GM18519 (cell line): ENCODE measurements around the gene BUD23.
A peak's percentile ranks its signal among the peaks of the same experiment; 100 is the strongest.
"Not testable (repeated sequence)": the region's sequence is repeated elsewhere in the genome, so short reads cannot be mapped to it uniquely, and the experiment has no call there.

Experiments used
- ATAC-seq: cut with Tn5 transposase; IDR thresholded peaks from one replicate; pipeline ENCODE4 v1.9.1; 2021; ENCODE audit warnings: mild to moderate bottlenecking, moderate library complexity; ENCODE audit not compliant: unreplicated experiment, low FRiP score

Gene BUD23

DNA sequence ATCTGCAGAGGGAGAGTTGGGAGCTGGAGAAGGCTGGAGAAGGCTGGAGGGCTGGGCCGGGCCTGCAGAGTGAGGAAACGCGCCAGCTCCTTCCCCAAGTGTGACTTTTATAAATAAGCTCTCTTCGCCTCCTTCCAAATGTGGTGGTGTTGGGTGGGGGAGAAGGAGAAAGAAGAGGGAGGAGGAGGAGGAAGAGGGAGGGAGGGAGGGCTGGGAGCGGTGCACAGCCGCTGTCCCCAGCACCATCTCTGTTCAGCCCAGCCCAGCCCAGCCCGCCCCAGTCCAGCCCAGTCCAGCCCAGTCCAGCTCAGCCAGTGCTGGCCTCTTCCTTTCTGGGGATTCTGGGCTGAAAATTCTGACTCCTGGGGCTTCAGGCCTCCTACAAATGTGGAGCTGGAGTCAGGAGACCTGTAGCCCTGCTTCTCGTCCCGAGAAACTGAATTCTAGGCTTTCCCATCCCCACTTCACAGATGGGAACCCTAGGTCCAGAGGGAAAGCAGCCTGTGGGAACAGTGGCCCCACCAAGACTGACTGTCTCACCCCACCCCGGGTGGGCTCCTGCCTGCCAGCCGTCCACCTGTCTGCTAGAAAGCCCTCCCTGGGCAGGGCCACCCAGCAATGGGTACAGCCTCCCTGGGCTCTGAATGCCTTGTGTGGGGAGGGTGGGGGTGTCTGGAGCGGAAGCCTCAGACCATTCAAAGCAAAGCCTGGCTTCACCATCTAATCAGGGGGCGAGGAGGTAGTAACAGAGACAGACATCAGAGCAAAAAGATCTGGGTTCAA, 33.8 kb downstream of the BUD23 start:
- no peak for ATAC-seq

DNA sequence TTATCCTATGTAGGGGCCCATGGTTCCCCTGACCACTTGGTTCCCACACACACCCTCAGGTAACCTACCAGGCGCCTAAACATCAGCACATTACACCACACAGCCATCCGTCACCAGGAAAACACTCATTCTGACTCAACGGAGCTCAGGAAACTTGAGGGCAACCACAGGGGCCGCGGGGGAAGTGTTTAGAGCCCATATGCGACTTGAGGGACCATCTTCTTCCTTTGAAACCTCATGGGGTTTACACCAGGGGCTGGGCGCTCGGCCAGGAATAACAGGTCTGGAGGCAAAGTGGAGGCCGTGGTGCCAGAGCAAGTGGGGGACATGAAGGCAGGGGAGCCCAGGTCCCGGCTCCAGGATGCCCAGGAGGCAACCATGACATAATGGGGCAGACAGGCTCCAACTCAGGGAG, 34.6 kb downstream of the BUD23 start:
- no peak for ATAC-seq

- no peak for ATAC-seq
Observed at GRCh38 chr7:73718438-73718881, 35.1 kb downstream of the BUD23 start.

- peak; percentile 66 for ATAC-seq
Observed at GRCh38 chr7:73718905-73719805, 35.8 kb downstream of the BUD23 start, which contains the start of gene STX1A. Gene STX1A (minus strand): TSS chr7:73719669. CDS start chr7:73719631, 38 bp downstream.

DNA sequence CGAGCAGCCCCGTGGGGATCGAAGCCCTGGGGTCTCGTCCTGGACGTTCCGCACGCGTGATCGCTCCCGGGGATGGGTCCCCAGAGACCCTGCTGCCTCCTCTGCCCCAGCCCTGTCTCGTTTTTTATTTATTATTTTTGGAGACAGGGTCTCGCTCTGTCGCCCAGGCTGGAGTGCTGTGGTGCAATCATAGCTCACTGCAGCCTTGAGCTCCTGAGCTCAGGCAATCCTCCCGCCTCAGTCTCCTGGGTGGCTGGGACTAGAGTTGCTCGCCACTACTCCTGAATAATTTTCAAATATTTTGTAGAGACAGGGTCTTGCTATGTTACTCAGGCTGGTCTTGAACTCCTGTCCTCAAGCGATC, 36.4 kb downstream of the BUD23 start:
- no peak for ATAC-seq

DNA sequence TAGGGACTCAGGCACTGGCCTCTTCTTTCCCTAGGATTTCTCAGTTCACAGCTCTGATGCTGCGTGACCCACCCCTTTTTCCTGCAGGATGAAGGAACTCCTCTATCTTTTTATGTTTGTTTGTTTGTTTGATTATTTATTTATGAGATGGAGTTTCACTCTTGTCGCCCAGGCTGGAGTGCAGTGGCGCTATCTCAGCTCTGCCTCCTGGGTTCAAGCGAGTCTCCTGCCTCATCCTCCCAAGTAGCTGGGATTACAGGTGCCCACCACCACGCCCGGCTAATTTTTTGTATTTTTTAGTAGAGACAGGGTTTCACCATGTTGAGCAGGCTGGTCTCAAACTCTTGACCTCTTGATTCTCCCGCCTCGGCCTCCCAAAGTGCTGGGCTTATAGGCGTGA, 37.0 kb downstream of the BUD23 start:
- not testable (repeated sequence) for ATAC-seq

GRCh38 chr7:73721377-73721817, 38.0 kb downstream of the BUD23 start:
- ATAC-seq = no peak

- ATAC-seq = not testable (repeated sequence)
Observed at GRCh38 chr7:73722182-73722581, 38.8 kb downstream of the BUD23 start.

- ATAC-seq = no peak
Observed at GRCh38 chr7:73722785-73723184, 39.4 kb downstream of the BUD23 start.

- ATAC-seq = no peak
Observed at GRCh38 chr7:73723813-73724212, 40.4 kb downstream of the BUD23 start.

DNA sequence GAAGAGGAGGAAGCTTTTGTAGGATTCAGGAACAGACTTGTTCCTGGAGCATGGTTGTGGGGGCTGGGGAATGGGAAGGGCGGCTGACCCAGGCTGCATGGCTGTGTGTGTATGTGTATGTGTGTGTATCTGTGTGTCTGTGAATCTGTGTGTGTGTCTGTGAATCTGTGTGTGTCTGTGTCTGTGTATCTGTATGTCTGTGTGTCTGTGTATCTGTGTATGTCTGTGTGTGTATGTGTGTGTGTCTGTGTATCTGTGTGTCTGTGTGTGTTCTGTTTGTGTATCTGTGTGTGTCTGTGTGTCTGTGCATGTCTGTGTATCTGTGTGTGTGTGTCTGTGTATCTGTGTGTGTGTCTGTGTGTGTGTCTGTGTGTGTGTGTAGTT, 42.7 kb downstream of the BUD23 start:
- ATAC-seq = no peak

DNA sequence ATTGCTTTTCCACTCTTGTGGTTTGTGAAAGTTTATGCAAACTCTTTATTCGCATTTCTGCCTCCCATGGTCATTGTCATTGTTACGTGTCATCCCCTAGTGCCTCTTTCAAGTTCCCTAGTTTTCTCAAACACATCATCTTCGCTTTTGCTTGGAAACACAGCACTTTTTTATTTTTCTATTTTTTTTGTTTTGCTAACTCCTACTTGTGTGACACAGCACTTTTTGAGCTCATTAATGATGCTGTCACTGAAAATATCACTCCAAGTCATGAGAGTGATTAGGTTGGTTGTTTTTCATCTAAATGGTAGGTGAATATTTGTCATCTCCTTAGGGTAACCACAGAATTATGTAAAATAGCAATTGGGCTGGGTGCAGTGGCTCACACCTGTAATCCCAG, 44.6 kb downstream of the BUD23 start:
- ATAC-seq = no peak

DNA sequence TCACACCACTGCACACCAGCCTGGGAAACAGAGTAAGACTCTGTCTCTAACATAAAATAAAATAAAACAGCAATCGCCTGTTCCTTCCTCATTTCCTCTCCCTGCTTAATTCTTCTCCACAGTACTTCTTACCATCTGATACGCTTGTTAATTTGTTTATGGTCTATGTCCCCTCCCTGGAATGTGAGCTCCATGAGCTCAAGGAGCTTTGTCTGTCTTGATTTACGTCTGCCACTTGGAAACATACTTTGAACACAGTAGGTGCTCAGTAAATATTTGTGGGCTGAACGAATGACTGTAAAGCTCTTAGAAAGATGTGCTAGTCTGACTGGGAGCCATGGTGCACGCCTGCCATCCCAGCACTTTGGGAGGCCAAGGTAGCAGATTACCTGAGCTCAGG, 45.2 kb downstream of the BUD23 start:
- ATAC-seq = no peak

- no peak for ATAC-seq
Observed at GRCh38 chr7:73730485-73730884, 47.1 kb downstream of the BUD23 start.

- no peak for ATAC-seq
Observed at GRCh38 chr7:73732397-73732796, 49.0 kb downstream of the BUD23 start.

DNA sequence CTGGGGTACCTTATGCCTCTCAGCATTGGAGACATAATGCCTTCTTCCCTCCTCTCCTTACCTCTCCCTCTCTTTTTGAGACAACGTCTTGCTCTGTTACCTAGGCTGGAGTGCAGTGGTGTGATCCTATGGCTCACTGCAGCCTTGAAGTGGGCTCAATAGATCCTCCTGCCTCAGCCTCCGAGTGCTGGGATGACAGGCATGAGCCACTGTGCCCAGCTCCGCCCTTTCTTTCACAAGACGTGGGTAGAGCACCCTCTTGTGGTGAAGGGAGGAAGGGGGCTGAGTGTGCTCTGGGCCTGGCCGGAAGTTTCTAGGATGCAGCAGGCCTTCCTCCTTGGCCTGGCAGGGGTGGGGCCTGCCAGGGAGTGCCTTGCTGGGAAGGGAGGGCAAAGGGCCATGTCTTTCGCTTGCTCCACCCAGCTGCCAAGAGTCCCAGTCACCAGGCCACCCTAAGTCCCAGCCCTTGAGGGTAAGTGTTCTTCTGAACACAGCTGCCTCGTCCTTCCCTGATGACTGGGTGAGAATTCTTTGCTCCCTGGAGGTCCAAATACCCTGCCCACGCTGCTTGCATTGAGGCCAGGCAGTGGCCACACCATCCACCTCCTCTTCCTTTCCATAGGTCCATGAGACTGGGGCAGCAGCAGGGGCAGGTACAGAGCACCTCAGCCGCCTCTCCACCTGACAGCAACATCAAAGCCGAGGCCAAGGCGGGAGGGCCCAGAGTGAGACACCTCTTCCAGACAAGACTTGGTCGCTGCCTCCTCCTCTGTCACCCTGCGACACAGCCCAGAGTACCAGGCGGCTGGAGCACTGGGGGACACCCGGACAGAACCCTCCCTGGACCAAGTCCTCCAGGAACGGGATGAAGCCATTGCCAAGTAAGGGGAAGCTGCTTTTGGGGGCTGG, 51.5 kb downstream of the BUD23 start:
- no peak for ATAC-seq

- ATAC-seq = no peak
Observed at GRCh38 chr7:73735528-73735905, 52.1 kb downstream of the BUD23 start.

DNA sequence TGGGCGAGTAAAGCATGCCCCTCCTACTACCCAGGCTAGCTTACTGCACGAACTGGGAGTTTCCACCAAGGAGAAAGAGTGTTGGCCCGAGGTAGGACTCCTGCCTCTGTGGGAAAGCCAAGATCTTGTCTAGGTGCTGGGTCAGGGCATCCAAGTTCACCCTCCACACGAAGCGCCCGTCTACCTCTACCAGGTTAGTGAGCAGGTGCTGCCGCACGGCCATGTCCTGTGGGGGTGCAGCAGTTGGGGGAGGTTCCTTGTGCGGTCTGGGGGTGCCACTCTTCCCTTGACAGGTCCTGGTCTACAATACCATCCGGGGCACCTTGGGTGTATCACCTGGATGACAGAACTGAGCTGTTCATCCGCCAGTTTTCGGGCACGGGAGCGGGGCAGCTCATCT, 53.5 kb downstream of the BUD23 start:
- no peak for ATAC-seq

- no peak for ATAC-seq
Observed at GRCh38 chr7:73737491-73738219, 54.3 kb downstream of the BUD23 start.

DNA sequence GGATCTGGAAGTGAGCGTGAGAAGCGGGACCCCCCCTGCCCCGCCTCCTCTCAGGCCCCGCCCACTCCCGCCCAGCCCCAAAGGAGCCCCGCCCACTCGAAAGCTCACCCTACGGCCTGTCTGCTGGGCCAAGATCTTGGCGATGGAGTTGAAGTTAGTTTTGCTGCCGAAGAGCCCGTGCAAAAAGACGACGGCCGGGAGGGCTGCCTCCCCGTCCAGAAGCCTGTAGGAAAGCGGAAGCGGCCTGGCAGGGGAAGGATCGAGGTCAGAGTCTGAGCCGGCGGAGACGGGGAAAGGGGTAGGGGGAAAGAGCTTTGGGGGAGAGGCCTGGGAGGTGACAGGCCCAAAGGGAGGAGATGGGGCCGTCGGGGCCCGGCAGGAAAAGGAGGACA, 54.8 kb downstream of the BUD23 start:
- ATAC-seq = no peak
